Type B pancreatic cell (in vitro differentiated cells): ENCODE data around the gene STARD13. TPM values are rescaled to one million over a fixed set of nuclear protein-coding genes. Genes with fewer than 3 reads are reported as not detected.

Experiments
- DNase-seq: peaks from one replicate; pipeline ENCODE4 v3.0.0; 2021; ENCODE audit warnings: mixed read lengths; ENCODE audit not compliant: unreplicated experiment; ENCODE audit errors: extremely low spot score
- H3K27ac Mint-ChIP-seq: 2 replicates; pipeline ENCODE4 v1.8.0; 2021; ENCODE audit warnings: mild to moderate bottlenecking, mixed read lengths
- H3K27me3 Mint-ChIP-seq: 2 replicates; pipeline ENCODE4 v1.8.0; 2021; ENCODE audit warnings: mixed read lengths
- H3K36me3 Mint-ChIP-seq: 2 replicates; pipeline ENCODE4 v1.8.0; 2021; ENCODE audit warnings: mixed read lengths
- H3K4me1 Mint-ChIP-seq: one replicate; pipeline ENCODE4 v1.8.0; 2021; ENCODE audit warnings: mixed read lengths; ENCODE audit not compliant: unreplicated experiment
- H3K4me3 Mint-ChIP-seq: 2 replicates; pipeline ENCODE4 v1.8.0; 2021; ENCODE audit warnings: mild to moderate bottlenecking, mixed read lengths
- H3K9me3 Mint-ChIP-seq: 2 replicates; pipeline ENCODE4 v1.8.0; 2021; ENCODE audit warnings: mixed read lengths
- total RNA-seq: library from RNA; stranded (reverse); gene quantifications from 2 replicates; pipeline ENCODE4 v1.2.1, GENCODE V29; 2021; ENCODE audit warnings: low replicate concordance
- TF ChIP-seq, protein P1 (sequence below): fragments of 200-600 bp; sonication (generic); conservative IDR thresholded peaks from 2 replicates; pipeline ENCODE4 v1.5.0; 2021; ENCODE audit warnings: antibody characterized with exemption, mild to moderate bottlenecking

STARD13 gene
- total RNA-seq, 1 donor from 2014 or later = 12.1 TPM

DNA sequence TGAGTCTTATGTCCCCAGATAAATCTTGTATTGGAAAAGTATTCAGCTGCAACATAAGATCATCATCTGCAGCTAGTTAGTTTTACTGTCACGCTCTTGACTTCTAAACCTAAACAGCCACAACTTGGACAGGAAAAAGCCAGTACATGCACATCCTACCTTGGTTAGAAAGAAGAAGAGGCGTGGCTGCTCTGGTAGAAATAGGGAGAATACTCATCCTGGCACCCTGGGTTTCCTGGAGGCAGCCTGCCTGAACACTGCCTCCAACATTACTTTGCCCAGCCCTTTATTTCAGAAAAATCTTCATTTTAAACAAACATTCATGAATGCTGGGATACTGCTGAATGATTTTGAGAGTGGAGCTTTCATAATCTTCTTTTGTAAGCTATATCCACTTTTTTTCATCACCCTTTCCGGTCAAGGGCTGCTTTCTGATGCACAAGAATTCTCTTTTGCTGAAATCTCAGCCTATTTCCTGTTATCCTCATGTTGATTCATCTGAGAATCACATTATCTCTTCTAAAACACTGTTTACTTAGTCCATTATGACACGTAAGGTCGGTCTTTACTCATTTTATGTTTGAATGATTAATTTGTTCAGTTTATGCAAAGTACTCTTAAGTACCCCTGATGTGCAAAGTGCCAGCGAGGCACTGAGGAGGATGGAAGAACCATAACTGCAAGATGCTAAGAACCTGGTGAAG is 55.2 kb downstream of the STARD13 start:
- DNase-seq = no peak
- Mint-ChIP-seq H3K36me3 (peaks cover 21% of the 10 kb centered on the region), H3K27ac (no peak overlapping the region), H3K4me1 (peaks cover 29% of the 10 kb centered on the region), H3K9me3 (peaks cover 7% of the 10 kb centered on the region), H3K4me3 (no peak overlapping the region), H3K27me3 (no peaks in the 10 kb centered on the region)
- TF ChIP-seq, protein P1, sequence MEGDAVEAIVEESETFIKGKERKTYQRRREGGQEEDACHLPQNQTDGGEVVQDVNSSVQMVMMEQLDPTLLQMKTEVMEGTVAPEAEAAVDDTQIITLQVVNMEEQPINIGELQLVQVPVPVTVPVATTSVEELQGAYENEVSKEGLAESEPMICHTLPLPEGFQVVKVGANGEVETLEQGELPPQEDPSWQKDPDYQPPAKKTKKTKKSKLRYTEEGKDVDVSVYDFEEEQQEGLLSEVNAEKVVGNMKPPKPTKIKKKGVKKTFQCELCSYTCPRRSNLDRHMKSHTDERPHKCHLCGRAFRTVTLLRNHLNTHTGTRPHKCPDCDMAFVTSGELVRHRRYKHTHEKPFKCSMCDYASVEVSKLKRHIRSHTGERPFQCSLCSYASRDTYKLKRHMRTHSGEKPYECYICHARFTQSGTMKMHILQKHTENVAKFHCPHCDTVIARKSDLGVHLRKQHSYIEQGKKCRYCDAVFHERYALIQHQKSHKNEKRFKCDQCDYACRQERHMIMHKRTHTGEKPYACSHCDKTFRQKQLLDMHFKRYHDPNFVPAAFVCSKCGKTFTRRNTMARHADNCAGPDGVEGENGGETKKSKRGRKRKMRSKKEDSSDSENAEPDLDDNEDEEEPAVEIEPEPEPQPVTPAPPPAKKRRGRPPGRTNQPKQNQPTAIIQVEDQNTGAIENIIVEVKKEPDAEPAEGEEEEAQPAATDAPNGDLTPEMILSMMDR = no peak

DNA sequence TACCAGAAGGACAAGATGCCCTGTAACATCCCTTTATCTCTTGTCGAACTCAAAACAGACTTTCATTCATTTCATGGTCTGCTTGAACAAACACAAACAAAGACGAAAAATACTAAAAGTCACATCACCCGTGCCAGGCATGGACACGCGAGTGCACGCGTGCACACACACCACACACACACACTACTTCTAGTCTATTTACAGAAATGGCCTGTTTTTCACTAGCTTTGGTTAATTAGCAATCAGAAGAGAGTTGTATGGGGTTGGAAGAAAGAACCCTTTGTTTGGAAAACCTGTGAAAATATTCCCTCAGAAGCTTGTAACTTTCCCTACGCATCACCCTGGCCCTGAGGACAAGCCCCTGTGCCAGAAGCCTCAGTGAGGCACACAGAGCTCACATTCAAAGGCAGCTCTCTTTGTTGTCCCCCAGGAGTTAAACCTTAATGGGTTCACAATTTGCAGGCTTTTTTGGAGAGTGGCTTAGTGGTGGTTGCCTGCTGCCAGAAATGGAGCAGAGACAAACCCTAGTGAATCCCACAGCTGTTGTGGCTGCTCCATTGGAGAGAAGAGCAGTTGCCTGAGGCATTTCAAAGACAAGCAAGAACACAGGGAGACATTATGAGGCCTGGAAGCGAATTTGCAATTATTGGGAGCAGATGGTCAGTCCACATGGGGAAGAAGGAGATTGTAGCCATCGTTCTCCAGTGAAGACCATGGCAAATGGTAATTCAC is 55.9 kb downstream of the STARD13 start:
- H3K27ac Mint-ChIP-seq = peak overlapping the region; percentile 52
- TF ChIP-seq, protein P1 = no peak
- no peak for DNase-seq
- peaks cover 21% of the 10 kb centered on the region for H3K36me3 Mint-ChIP-seq
- H3K4me1 Mint-ChIP-seq = peaks cover 29% of the 10 kb centered on the region
- H3K9me3 Mint-ChIP-seq = peaks cover 8% of the 10 kb centered on the region
- H3K27me3 Mint-ChIP-seq = no peaks in the 10 kb centered on the region
- peak overlapping the region; percentile 12 for H3K4me3 Mint-ChIP-seq

DNA sequence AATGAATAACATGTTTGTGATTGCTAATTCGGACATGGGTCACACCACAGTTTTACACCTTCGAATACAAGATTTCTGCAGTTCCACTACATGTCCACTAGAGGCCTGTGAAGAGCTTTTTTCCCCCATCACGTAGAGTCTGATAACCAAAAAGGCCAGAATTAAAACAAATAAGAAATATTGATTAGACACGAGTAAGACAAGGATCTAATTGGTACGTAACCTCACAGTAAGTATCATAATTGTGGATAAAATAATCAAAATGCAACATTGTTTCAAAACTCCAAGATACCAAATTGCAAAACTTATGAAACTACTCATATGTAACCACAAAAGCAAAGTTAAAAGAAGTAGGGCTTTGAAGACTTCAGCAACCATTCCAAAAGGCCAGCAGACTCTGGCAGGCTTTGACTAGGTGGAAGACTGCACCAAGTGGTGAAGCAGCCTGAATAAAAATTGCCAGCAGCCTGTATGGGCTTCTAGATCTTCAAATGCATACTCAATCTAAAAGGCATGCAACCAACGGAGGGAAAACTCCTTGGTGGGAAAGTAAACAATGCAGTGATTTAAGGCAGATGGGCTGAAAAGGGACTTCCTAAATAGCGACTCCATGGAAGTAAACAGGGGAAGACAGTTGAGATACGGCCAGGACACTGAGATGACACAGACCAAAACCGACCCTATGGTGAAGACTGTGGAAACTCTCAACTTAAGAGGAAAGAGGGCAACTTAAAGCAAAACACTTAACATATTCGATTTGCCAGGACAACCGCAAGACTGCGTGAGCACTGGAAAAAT is 56.7 kb downstream of the STARD13 start:
- H3K27me3 Mint-ChIP-seq = no peaks in the 10 kb centered on the region
- peaks cover 12% of the 10 kb centered on the region for H3K9me3 Mint-ChIP-seq
- peak overlapping the region; percentile 52 for H3K27ac Mint-ChIP-seq
- no peak overlapping the region for H3K4me3 Mint-ChIP-seq
- peaks cover 18% of the 10 kb centered on the region for H3K36me3 Mint-ChIP-seq
- no peak for DNase-seq
- TF ChIP-seq, protein P1 = peak; percentile 92
- H3K4me1 Mint-ChIP-seq = peaks cover 29% of the 10 kb centered on the region

DNA sequence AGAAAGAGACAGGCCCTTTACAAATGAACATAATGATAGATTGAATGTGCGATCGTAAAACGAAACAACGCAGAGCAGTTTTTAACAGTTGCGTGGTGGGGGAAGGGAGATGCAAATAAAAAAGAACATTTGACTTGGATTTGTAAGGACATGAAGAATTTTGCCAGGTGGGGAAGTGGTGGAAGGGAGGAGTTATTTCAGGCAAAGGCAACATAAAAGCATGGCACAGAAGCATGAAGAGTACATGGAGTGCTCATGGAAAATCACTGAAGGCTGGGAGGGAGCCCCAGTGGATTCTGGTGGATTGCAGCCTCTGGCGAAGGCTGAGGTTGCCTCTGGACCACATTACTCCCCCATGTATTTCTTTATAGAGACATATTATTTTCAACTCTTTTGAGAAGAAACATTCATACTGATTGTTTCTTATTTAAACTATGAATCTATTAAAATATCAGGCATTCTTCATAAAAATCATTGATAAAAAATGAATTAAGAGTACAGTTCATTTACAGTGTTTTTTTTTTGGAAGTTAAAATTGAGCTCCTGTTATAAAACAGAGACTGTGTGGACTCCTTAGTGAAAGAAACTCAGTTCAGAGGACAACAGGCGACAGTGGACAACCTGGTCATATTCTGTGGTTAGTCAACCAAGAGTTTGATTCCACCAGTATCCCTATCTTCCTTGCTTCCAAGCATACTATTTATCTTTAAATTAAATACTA is 57.5 kb downstream of the STARD13 start:
- H3K4me1 Mint-ChIP-seq = peaks cover 29% of the 10 kb centered on the region
- no peaks in the 10 kb centered on the region for H3K27me3 Mint-ChIP-seq
- no peak overlapping the region for H3K4me3 Mint-ChIP-seq
- peaks cover 12% of the 10 kb centered on the region for H3K9me3 Mint-ChIP-seq
- TF ChIP-seq, protein P1 = no peak
- peaks cover 13% of the 10 kb centered on the region for H3K36me3 Mint-ChIP-seq
- peak overlapping the region; percentile 52 for H3K27ac Mint-ChIP-seq
- no peak for DNase-seq

DNA sequence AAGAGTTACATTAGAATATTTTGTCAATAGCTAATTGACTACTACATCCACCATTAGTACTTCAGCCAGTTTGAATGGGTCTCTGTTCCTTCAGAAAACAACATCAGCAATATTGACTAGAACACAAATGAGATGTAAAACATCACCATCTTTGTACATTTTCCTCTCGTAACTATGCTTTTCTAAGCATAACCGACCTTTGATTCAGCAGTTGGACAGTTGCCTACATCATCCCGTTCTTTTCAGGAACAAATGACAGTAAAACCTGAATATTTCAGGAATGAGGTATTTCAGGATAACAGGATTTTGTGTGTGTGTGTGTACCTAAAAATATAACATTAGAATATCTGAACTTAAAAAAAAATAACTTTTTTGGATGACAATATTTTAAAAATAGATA is 60.9 kb downstream of the STARD13 start:
- no peak for DNase-seq
- Mint-ChIP-seq H3K27ac (no peak overlapping the region), H3K36me3 (no peaks in the 10 kb centered on the region)

More for the DNA sequence above, 60.9 kb downstream of the STARD13 start:
- Mint-ChIP-seq H3K4me3 (no peak overlapping the region), H3K9me3 (peaks cover 5% of the 10 kb centered on the region), H3K27me3 (no peaks in the 10 kb centered on the region), H3K4me1 (peaks cover 22% of the 10 kb centered on the region)
- TF ChIP-seq, protein P1 = no peak
